ENCODE data around the gene PDE11A. TPM values are rescaled to one million over a fixed set of nuclear protein-coding genes. Genes with fewer than 3 reads are reported as not detected.

The PDE11A gene
- total and polyA plus RNA-seq, 9 donors = 0.15 to 2.0 (median 0.42) TPM; not detected in 1

GRCh38 chr2:177906041-177906718 lies 166.4 kb downstream of the PDE11A start:
- no peaks in the 10 kb centered on the region for H3K27me3 ChIP-seq
- DNase-seq = peak; percentile 36 to 73 (median 52)
- no peaks in the 10 kb centered on the region for H3K9me3 ChIP-seq
- H3K4me3 ChIP-seq = no peak overlapping the region
- 29 to 39% (median 33%) methylated on average over 12 of the region's 12 CpGs for WGBS, 3 donors
- intact Hi-C loops (cut with DNase I) = no loop called here
- no peak overlapping the region for H3K27ac ChIP-seq
- H3K36me3 ChIP-seq = no peaks in the 10 kb centered on the region
- TF ChIP-seq EP300 (IDR thresholded peaks at IDR 0.05) (no peak), CTCF (IDR thresholded peaks at IDR 0.05) (peak; percentile 24 to 40 (median 27)), POLR2A (IDR thresholded peaks at IDR 0.05) (no peak)
- no peaks in the 10 kb centered on the region for H3K4me1 ChIP-seq (ENCODE audit: insufficient read depth)

GRCh38 chr2:177905640-177906039 lies 166.9 kb downstream of the PDE11A start:
- no peaks in the 10 kb centered on the region for H3K27me3 ChIP-seq
- H3K4me3 ChIP-seq = no peak overlapping the region
- no peaks in the 10 kb centered on the region for H3K9me3 ChIP-seq
- no peaks in the 10 kb centered on the region for H3K36me3 ChIP-seq
- H3K27ac ChIP-seq = no peak overlapping the region
- no peaks in the 10 kb centered on the region for H3K4me1 ChIP-seq (ENCODE audit: insufficient read depth)
- intact Hi-C loops (cut with DNase I) = no loop called here
- TF ChIP-seq CTCF (IDR thresholded peaks at IDR 0.05) (no peak), POLR2A (IDR thresholded peaks at IDR 0.05) (no peak), EP300 (IDR thresholded peaks at IDR 0.05) (no peak)
- DNase-seq = no peak
- 77 to 84% (median 79%) methylated on average over 2 of the region's 2 CpGs for WGBS, 3 donors

GRCh38 chr2:177902395-177903163 lies 170.0 kb downstream of the PDE11A start:
- WGBS, 3 donors = 43 to 67% (median 59%) methylated on average over 2 of the region's 2 CpGs
- H3K4me1 ChIP-seq (ENCODE audit: insufficient read depth) = no peaks in the 10 kb centered on the region
- H3K4me3 ChIP-seq = no peak overlapping the region
- no peak overlapping the region for H3K27ac ChIP-seq
- intact Hi-C loops (cut with DNase I) = no loop called here
- DNase-seq = no peak
- H3K27me3 ChIP-seq = no peaks in the 10 kb centered on the region
- H3K9me3 ChIP-seq = no peaks in the 10 kb centered on the region
- TF ChIP-seq POLR2A (IDR thresholded peaks at IDR 0.05) = no peak
- no peaks in the 10 kb centered on the region for H3K36me3 ChIP-seq

GRCh38 chr2:177900082-177900481 lies 172.5 kb downstream of the PDE11A start:
- intact Hi-C loops (cut with DNase I) = no loop called here
- TF ChIP-seq EP300 (IDR thresholded peaks at IDR 0.05) = no peak
- no peak for TF ChIP-seq CTCF (IDR thresholded peaks at IDR 0.05)
- no peak for TF ChIP-seq POLR2A (IDR thresholded peaks at IDR 0.05)
- no peaks in the 10 kb centered on the region for H3K27me3 ChIP-seq

GRCh38 chr2:177897278-177897677 lies 175.3 kb downstream of the PDE11A start:
- Histone ChIP-seq H3K36me3 (no peaks in the 10 kb centered on the region), H3K9me3 (no peaks in the 10 kb centered on the region), H3K27ac (no peak overlapping the region), H3K27me3 (no peaks in the 10 kb centered on the region), H3K4me3 (no peak overlapping the region), H3K4me1 (ENCODE audit: insufficient read depth) (no peaks in the 10 kb centered on the region)
- 84 to 93% (median 87%) methylated on average over 5 of the region's 5 CpGs for WGBS, 3 donors
- DNase-seq = no peak
- intact Hi-C loops (cut with DNase I) = no loop called here
- TF ChIP-seq CTCF (IDR thresholded peaks at IDR 0.05) (no peak), EP300 (IDR thresholded peaks at IDR 0.05) (no peak), POLR2A (IDR thresholded peaks at IDR 0.05) (no peak)

More at GRCh38 chr2:177900082-177900481, 172.5 kb downstream of the PDE11A start:
- H3K9me3 ChIP-seq = no peaks in the 10 kb centered on the region
- H3K4me3 ChIP-seq = no peak overlapping the region
- no peak overlapping the region for H3K27ac ChIP-seq
- no peaks in the 10 kb centered on the region for H3K36me3 ChIP-seq
- DNase-seq = no peak
- no peaks in the 10 kb centered on the region for H3K4me1 ChIP-seq (ENCODE audit: insufficient read depth)
